NCI-H748 treated with DMSO at 0.1 percent for 48 hours (cell line): ENCODE measurements around the gene SLC1A5.
"Not testable (repeated sequence)": the region's sequence is repeated elsewhere in the genome, so short reads cannot be mapped to it uniquely, and the experiment has no call there.

Source experiments
- DNase-seq: peaks from one replicate; lab custom pipeline; 2025; lab: John Stamatoyannopoulos, UW

Gene SLC1A5

DNA sequence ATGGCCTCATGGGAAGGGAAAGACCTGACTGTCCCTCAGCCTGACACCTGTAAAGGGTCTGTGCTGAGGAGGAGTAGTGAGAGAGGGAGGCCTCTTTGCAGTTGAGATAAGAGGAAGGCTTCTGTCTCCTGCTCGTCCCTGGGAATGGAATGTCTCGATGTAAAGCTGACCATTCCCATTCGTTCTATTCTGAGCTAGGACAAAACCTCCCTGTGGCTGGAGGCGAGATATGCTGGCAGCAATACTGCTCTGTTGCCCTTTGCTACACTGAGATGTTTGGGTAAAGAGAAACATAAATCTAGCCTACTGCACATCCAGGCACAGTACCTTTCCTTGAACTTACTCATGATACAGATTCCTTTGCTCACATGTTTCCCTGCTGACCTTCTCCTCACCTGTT is 19.6 kb downstream of the SLC1A5 start:
- DNase-seq: not testable (repeated sequence)

- peak; percentile 61 for DNase-seq
Measured at GRCh38 chr19:46766569-46767317, 21.7 kb downstream of the SLC1A5 start.

GRCh38 chr19:46764817-46765291 is 23.5 kb downstream of the SLC1A5 start:
- no peak for DNase-seq

DNA sequence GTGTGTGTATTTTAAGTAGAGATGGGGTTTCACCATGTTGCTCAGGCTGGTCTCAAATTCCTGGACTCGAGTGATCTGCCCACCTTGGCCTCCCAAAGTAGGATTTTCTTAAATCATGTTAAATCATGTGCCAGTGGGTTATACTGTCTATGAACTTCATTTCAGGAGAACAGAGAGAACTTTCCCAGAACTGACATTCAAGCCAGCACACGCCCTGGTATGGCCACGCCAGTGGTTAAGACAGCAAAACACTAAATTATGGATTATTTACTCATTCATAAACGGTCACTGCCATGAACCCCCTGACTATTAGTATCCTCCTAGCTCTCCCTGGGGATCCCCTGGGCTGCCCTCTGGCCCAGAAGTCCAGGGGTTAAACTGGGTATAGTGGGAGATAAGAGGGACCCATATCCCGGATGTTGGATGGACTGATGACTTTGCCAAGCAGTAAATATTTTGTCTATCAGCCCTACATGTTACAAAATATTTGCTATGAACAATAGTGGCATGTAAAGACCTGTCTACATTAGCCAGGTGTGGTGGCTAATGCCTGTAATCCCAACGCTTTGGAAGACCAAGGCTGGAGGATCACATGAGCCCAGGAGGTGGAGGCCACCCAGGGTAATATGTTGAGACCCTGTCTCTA is 26.0 kb downstream of the SLC1A5 start:
- DNase-seq: peak; percentile 12

DNA sequence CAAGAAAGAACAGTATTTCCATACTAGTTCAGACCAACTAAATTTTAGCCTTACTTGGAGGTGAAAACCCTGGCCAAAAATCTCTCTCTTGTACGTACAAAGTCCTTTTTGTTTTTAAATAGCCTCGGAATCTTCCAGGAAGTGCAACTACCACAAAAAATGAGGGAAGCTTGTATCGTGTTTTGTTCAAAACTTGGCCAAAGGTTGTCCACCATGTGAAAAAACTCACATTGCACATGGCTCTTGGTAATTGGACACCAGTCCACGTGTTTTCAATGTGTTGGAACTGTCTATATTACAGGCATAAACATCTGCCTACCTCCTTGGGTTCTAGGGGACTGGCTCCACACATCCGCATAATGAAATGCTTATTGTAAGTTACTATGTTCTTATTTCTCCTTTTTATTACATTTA is 27.0 kb downstream of the SLC1A5 start:
- DNase-seq: no peak

- DNase-seq: not testable (repeated sequence)
Measured at GRCh38 chr19:46760897-46761296, 27.5 kb downstream of the SLC1A5 start.

- no peak for DNase-seq
Measured at GRCh38 chr19:46760363-46760762, 28.0 kb downstream of the SLC1A5 start.

DNA sequence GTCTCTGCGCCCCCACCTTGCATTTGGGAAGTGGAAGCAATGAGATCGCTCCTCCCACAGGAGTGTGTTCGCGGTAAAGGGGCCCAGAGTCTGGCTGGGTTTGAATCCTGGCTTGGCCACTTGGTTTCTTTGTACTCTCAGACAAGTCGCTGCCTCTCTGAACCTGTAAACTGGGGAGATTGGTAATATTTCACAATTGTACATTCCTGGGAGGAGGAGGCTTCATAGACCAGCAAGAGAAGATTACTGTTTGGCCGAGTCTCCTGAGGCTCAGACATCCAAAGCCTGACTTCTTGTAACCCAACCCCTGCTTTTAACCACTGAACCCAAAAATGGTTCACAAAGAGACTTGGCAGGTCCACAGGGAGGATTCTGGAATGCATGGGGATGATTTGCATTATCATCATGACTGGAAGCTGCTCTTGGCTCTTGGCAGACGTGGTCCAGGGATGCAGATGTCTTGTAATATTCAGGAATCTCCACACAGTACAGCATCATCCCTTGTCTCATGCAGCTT is 28.5 kb downstream of the SLC1A5 start:
- no peak for DNase-seq

DNA sequence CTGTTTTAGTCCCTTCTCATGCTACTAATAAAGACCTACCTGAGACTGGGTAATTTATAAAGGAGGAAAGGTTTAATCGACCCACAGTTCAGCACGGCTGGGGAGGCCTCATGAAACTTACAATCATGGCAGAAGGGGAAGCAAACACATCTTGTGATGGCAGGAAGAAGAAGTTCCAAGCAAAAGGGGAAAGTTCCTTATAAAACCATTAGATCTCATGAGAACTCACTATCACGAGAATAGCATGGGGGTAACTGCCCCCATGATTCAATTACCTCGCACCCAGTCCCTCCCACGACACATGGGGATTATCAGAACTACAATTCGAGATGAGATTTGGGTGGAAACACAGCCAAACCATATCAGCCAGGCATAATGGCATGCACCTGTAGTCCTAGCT is 29.2 kb downstream of the SLC1A5 start:
- no peak for DNase-seq

DNA sequence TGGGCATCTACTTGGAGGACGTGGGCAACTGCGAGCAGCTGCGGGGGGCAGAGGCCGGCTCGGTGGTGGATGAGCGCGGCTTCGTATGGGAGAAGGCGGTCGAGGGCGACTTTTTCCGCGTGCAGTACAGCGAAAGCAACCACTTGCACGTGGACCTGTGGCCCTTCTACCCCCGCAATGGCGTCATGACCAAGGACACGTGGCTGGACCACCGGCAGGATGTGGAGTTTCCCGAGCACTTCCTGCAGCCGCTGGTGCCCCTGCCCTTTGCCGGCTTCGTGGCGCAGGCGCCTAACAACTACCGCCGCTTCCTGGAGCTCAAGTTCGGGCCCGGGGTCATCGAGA is 31.9 kb downstream of the SLC1A5 start:
- DNase-seq: no peak

DNA sequence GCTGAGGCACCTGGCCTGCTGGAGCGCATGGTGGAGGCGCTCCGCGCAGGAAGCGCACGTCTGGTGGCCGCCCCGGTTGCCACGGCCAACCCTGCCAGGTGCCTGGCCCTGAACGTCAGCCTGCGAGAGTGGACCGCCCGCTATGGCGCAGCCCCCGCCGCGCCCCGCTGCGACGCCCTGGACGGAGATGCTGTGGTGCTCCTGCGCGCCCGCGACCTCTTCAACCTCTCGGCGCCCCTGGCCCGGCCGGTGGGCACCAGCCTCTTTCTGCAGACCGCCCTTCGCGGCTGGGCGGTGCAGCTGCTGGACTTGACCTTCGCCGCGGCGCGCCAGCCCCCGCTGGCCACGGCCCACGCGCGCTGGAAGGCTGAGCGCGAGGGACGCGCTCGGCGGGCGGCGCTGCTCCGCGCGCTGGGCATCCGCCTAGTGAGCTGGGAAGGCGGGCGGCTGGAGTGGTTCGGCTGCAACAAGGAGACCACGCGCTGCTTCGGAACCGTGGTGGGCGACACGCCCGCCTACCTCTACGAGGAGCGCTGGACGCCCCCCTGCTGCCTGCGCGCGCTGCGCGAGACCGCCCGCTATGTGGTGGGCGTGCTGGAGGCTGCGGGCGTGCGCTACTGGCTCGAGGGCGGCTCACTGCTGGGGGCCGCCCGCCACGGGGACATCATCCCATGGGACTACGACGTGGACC is 32.4 kb downstream of the SLC1A5 start:
- DNase-seq: no peak

DNA sequence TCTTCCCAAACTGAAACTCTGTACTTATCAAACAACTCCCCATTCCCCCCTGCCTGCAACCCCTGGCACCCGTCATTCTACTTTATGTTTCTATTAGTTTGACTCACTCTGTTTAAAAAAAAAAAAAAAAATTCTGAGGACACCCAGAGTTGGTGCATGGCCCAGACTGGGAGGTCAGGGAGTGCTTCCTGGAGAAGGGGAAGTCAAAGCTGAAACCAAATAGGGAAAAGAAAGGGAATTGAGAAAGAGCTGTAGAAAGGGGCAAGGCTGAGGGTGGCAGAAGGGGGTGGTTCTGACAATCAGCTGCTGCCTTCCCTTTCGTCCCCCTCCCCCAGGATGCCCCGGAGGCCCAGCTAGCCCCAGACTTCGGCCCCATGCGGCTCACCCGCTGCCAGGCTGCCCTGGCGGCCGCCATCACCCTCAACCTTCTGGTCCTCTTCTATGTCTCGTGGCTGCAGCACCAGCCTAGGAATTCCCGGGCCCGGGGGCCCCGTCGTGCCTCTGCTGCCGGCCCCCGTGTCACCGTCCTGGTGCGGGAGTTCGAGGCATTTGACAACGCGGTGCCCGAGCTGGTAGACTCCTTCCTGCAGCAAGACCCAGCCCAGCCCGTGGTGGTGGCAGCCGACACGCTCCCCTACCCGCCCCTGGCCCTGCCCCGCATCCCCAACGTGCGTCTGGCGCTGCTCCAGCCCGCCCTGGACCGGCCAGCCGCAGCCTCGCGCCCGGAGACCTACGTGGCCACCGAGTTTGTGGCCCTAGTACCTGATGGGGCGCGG is 33.1 kb downstream of the SLC1A5 start:
- no peak for DNase-seq

DNA sequence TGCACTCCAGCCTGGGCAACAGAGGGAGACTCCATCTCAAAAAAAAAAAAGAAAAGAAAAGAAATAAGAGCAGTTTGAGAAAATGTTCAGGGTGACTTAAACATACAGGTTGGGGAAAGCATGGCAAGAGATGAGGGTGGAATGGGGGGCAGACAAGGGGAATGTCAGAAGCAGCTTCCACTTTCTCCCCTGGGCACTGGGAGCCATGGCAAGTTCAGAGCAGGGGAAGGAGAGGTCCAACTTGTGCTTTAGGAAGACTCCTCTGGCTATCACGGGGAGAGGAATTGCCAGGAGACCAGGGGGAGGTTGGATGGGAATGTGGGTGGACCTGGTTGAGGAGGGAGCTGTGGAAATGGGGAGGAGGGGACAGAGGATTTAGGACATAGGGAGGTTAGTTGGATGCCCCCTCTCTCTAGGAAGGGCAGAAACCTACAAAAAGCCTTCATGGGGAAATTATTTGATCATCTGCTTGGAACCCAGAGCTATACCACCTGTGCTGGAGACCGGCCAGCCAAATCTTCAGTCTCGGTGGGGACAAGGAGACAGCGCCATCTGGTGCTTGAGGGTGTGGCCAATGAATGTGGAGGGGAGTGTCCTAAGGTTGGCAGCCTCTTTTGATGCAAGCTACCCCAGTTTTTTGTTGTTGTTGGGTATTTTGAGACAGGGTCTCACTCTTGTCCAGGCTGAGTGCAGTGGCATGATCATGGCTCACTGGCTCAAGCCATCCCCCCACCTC is 34.8 kb downstream of the SLC1A5 start:
- DNase-seq: peak; percentile 55

GRCh38 chr19:46748325-46749109 is 39.9 kb downstream of the SLC1A5 start:
- peak; percentile 34 for DNase-seq

- DNase-seq: no peak
Measured at GRCh38 chr19:46746281-46747057, 41.9 kb downstream of the SLC1A5 start, which contains the start of gene STRN4. TSS of gene STRN4 (minus strand) at chr19:46746450. CDS start at chr19:46746430, 20 bp downstream.

DNA sequence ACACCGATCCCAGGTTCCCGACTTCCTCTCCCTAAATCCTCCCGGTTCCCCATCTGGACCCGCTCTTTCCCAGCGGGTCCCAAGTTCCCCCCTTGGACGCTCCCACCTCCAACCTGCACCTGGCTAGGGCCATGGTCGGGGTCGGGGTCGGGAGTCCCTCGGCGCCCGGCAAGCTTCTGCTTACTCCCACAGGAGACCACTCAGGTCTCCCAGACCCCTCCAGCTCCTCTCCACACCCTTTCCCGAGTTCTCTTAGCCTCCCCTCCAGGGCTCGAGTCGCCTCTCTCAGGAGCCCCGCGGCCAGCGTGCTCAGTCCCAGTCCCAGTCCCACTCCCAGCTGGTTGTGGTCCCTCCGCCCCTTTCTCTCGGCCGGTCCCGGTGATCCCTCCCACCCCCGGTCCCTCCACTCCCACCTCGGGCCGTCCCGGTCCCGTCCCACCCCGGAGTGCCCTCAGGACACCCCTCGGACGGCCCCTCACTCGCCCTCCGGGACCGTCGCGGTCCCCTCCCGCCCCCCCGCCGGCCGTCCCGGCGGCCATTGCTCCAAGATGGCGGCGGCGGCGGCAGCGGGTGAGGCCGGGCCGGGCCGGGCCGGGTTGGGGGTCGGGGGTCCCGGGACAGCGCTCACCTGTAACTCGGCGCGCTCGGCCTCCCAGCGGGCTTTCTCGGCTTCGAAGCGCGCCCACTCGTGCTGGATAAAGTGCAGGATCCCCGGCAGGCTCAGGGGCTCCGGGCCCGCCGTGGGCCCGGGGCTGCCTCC is 42.7 kb downstream of the SLC1A5 start, which contains the start of gene FKRP:
Gene FKRP, plus strand, starts transcription at position 537 of the 760 bp plus-strand sequence. CDS start 9,394 bp downstream, outside the sequence.
- no peak for DNase-seq

GRCh38 chr19:46745030-46745429 is 43.4 kb downstream of the SLC1A5 start:
- DNase-seq: no peak

DNA sequence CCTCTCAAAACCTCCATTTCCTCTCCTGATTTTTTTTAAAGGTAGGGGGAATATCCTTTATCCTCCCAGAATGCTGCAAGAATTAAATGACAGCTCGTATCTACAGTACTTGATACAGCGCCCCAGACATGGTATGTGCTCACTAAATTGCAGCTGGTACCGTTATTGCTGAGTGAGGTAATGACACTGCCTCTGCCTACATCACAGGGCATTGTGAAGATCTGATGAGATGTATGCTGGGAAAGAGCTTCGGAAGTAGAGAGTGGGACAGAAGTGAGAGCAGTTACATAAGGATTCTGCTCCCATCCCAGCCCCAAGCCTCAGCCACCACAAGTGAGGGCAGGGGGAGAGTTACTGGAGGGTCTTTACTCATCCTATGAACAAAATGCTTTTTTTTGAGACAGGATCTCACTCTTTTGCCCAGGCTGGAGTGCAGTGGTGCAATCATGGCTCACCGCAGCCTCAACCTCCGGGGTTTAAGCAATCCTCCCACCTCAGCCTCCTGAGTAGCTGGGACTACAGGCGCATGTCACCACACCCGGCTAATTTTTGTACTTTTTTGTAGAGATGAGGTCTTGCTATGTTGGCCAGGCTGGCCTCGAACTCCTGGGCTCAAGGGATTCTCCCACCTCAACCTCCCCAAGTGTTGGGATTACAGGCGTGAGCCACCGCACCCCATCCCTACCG is 44.2 kb downstream of the SLC1A5 start:
- DNase-seq: no peak
